SKM-1 (cell line): ENCODE measurements around the gene CDIP1.
A peak's percentile ranks its signal among the peaks of the same experiment; 100 is the strongest.
"Not testable (repeated sequence)": the region's sequence is repeated elsewhere in the genome, so short reads cannot be mapped to it uniquely, and the experiment has no call there.

Experiments
- DNase-seq: peaks from one replicate; lab custom pipeline; 2025; ENCODE audit not compliant: unreplicated experiment; lab: John Stamatoyannopoulos, UW

Gene CDIP1

DNA sequence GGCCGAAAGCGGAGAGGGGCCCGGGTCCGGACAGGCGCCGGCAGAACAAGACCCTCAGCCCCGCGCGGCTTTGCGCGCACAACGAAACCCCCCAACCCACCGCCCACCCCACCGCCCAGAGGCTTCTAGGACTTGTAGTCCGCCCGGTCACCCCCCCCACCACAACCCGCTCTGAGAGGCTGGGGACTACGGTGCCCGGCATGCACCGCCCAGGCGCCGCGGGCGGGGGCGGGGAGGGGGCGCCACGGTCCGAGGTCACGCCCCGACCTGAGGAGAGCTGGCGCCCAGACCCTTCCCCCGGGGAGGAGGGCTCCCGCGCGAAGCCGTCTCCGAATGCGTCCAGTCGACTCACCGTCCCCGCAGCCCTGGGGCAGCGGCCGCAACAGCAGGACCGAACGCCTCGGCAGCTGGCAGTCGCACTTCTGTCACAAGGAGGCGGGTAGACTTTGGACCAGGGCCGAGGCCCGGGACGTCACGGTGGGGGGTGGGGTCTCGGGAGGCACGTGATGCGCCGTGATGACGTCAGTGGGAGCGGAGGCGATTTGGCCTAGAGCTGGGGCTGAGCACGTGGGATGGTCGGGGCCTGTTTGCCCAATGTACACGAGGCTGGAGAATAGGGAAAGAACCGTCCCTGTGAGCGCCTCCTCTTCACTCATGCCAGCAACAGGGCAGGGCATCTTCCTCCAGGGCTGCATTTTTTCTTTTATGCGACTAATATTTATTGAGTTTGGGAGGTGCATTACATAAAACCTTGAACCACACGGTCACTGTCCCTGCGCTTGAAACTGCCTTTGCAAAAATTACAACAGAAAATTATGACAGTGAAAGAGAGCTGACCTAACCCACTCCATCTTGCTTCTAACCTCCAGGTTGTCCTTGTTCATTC lies at the start of gene CDIP1:
Gene CDIP1 (minus strand): TSS at position 424 of the 886 bp plus-strand sequence. CDS start 24,643 bp downstream, outside the sequence.
- DNase-seq = peak; percentile 90

DNA sequence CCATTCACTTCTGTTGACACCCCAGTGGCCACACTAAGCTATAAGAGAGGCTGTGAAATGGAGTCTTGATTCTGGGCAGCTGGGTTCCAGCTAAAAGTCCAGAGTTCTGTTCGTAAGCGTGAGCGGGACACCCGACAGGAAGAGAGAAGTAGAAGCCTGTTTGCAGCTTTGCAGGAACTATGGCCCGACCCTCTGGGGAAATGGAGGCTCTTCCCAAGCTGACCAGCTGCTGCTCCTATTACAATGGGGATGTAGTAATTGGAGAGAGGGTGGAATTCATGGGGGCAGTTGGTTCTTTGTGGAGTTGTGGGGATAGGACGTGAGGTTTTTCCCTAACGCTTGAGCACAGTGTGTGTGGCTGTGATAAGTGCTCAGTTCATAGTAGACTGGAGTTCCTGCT lies 47.7 kb upstream of the CDIP1 start:
- no peak for DNase-seq

DNA sequence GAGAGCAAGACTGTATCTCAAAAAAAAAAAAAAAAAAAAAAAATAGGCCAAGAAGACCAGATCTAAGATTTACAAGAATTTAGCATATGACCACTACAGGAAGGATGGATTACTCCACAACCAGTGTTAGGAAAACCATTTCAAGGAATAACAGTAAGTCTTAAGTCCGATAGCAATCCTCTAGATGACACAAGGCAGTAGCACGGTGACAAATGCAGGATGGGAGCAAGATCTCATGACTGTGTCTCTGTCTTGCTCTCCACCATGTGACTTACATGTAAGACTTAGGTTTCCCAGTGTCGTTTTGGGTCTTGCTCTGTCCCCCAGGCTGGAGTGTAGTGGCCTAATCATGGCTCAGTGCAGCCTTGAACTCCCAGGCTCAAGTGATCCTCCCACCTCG lies 45.3 kb upstream of the CDIP1 start:
- no peak for DNase-seq

DNA sequence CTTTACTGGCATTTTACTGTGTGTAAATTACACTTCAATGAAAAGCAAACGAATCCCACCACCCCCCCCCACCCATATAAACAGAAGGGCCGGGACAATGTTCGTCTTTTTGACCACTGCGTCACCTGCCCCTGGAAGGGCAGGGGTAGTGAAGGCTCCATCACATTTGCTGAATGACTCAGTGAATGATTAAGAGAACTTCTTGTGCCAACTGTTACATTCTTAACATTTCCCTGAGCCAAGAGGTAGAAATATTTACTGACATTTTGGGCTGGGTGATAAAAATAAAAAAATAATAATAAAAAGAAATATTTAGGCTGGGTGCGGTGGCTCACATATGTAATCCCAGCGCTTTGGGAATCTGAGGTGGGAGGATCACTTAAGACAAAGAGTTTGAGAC lies 41.7 kb upstream of the CDIP1 start:
- no peak for DNase-seq

GRCh38 chr16:4578961-4579530 lies 40.5 kb upstream of the CDIP1 start:
- no peak for DNase-seq

DNA sequence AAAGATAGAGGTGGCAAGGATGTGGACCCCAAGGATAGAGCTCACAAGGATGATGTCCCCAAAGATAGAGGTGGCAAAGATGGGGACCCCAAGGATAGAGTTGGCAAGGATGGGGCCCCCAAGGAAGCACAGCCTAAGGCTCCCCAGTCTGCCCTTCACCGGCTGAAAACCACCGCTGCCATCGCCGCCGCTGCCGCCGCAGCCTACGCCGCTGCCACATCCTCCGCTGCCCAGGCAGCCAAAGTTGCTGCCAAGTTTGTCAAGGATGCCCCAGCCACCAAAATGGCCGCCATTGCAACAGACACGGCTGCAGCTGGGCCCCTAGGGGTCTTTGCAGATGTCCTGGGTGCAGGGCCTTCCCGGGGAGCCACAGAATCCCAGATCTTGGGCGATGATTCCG lies 37.4 kb upstream of the CDIP1 start:
- no peak for DNase-seq

- DNase-seq = no peak
Measured at GRCh38 chr16:4574919-4575705, 36.5 kb upstream of the CDIP1 start.

DNA sequence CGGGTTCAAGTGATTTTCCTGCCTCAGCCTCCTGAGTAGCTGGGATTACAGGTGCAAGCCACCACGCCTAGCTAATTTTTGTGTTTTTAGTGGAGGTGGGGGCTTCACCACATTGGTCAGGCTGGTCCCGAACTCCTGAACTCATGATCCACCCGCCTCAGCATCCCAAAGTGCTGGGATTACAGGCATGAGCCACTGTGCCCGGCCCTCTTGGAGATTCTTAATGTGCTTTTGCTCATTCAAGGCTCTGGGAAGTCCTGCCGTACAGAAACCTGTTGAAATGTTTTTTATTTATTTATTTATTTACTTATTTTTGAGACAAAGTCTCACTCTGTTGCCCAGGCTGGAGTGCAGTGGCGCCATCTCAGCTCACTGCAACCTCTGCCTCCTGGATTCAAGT lies 35.4 kb upstream of the CDIP1 start:
- DNase-seq = not testable (repeated sequence)

GRCh38 chr16:4572715-4573114 lies 34.1 kb upstream of the CDIP1 start:
- no peak for DNase-seq

DNA sequence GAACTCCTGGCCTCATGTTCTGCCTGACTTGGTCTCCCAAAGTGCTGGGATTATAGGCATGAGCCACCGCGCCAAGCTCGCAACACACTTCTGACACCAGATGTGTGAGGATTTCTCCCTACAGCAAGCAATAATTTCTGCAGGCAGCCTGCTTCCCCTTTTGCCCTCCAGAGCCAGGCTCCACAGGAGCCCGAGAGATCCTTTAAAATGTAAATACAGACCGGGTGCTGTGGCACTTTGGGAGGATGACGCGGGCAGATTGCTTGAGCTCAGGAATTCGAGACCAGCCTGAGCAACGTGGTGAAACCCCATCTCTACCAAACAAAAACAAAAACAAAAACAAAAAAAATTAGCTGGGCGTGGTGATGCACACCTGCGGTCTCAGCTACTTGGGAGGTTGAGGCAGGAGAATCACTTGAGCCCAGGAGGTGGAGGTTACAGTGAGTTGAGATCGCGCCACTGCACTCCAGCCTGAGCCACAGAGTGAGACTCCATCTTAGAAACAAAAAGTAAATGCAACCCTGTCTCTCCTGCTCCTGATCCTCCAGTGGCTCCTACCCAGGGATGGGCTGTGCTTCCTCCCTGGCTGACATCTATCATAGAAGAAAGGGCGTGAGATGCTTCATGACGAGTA lies 32.2 kb upstream of the CDIP1 start:
- no peak for DNase-seq

GRCh38 chr16:4570086-4570485 lies 31.5 kb upstream of the CDIP1 start:
- no peak for DNase-seq

DNA sequence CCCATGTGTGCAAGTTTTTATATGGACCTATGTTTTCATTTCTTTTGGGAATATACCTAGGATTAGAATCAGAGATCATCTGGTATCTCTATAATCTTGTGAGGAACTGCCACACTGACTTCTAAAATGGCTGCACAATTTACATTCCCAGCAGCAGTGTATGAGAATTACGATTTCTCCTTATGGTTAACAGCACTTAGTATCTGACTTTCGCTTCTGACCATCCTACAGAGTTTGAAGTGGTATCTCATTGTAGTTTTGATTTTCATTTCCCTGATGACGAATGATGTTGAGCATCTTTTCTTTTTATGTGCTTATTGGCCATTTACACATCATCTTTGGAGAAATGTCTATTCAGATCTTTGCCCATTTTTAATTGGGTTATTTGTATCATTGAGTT lies 27.6 kb upstream of the CDIP1 start:
- no peak for DNase-seq

- DNase-seq = no peak
Measured at GRCh38 chr16:4564661-4565267, 26.2 kb upstream of the CDIP1 start.

- DNase-seq = no peak
Measured at GRCh38 chr16:4561596-4561995, 23.0 kb upstream of the CDIP1 start.

DNA sequence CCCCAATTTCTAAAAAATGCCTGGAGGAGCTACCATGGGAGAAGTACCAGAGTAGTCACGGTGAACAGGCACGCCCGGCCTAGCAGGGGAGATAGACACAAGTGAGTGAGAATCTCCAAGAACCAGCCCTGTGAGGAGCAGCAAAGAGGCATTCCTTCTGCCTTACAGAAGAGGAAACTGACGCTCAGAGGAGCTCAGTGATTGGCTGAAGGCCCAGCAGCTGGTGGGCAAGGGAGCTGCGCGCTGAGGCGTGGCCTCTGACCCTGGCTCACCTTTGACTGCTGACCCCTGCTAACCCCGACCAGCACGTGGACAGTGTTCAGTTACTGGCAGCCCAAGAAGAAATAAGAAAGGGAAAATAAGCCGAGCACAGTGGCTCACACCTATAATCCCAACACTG lies 19.4 kb upstream of the CDIP1 start:
- no peak for DNase-seq

DNA sequence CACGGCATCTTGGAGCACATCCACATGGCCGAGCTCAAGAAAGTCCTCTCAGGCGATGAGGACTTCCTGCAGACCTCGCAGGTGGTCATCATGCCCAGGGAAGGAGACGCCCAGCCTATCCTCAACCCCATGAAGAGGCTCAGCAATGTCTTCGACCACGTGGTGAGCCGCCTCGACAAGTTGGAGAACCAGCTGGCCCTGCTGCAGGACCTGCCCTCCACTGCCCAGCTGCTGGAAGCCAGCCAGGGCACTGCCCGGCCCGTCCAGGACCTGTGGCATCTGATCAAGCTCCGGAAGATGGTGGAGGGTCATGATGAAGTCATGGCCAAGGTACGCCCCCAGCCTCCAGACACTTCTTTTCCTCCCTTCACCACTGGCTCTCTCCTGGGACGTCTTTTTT lies 18.0 kb upstream of the CDIP1 start:
- no peak for DNase-seq

- DNase-seq = no peak
Measured at GRCh38 chr16:4556112-4556511, 17.5 kb upstream of the CDIP1 start, which contains the start of gene C16orf96. Gene C16orf96 (plus strand): TSS chr16:4556340. CDS start chr16:4556490, 150 bp downstream.

GRCh38 chr16:4552541-4552940 lies 14.0 kb upstream of the CDIP1 start:
- DNase-seq = no peak

DNA sequence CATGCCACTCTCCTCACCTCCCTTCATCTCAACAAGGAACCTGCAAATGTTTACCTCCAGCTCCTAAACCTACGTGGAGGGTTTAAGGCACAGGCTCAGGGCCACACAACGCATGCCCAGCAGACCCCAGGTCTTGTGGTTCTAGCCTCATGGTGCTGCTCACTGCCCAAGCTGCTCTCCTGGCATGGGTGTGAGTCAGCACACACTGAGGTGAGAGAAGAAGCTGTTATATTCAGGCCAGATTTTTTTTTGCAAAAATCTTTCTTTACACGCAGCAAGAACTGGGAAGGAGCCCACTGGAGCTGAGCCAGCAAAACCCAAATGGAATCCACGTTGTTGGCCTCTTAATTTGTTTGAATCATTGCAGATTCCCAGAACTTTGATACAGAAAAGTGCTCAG lies 12.0 kb upstream of the CDIP1 start:
- no peak for DNase-seq

GRCh38 chr16:4548124-4548523 lies 9.6 kb upstream of the CDIP1 start:
- no peak for DNase-seq

- DNase-seq = no peak
Measured at GRCh38 chr16:4544473-4544872, 5.9 kb upstream of the CDIP1 start.
